ENCODE data around the gene DCPS. TPM values are rescaled to one million over a fixed set of nuclear protein-coding genes. Genes with fewer than 3 reads are reported as not detected.

Gene DCPS
- total and polyA plus RNA-seq, 2 of the 4 experiments (the other 2 are of a cell fraction): 19.7 to 34.8 TPM

DNA sequence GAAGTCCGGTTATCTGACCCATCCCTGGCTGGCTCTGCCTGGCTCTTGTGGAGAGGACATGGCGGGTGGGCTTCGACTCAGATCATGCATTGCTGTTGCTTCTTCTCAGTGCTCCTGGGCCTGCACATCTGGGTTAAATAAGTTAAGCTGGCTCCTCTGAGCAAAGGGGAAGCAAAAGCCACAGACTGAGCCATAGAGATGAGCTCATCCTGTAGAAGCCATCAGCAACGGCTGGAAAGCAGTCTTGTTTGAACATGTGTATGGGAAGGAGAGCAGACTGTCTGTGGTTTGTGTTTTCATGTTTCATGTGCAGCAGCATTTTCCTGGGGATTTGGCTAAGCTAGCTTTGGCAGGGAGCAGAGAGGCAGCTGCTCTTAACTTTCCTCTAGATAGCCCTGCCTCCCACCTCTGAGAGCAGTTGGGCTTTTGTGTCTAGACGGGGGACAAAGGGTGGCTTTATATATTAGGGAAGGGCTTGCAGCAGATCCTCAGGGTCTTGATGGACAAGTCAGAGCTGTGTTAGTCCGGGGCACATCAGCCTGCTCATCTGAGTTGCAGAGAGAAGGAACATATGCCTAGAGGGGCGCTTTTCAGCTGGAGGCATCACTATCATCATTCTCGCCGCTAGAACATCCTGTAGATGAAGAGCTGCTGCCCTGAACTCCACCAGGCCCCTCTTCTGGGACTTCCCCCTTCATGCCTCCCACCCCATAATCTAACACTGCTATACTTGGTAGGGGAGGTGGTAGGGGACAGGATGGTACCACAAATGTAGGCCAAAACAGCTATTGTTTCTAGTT, 14.9 kb downstream of the DCPS start (continued):
- TF ChIP-seq, protein P1, sequence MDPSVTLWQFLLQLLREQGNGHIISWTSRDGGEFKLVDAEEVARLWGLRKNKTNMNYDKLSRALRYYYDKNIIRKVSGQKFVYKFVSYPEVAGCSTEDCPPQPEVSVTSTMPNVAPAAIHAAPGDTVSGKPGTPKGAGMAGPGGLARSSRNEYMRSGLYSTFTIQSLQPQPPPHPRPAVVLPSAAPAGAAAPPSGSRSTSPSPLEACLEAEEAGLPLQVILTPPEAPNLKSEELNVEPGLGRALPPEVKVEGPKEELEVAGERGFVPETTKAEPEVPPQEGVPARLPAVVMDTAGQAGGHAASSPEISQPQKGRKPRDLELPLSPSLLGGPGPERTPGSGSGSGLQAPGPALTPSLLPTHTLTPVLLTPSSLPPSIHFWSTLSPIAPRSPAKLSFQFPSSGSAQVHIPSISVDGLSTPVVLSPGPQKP (IDR thresholded peaks at IDR 0.05; ENCODE audit: borderline replicate concordance, low read depth, low read length): no peak
- peak; percentile 89 for TF ChIP-seq MXI1 (IDR thresholded peaks at IDR 0.05; ENCODE audit: borderline replicate concordance, low read depth, low read length)

Measured in IMR-90 (cell line).